IMR-90 (cell line): ENCODE results near the gene ARMC3. TPM values are rescaled to one million over a fixed set of nuclear protein-coding genes. Genes with fewer than 3 reads are reported as not detected.

Experiments
- ATAC-seq: fragments of 200-7000 bp; cut with Tn5 transposase; 2 replicates; pipeline ENCODE4 v1.9.1; 2020; ENCODE audit warnings: low read depth, mild to moderate bottlenecking, moderate library complexity
- BruUV-seq: library from RNA; stranded (reverse); fragments of 400-500 nt; replicated peaks from 2 replicates; lab custom pipeline; 2021; lab: Mats Ljungman, UMichigan
- CTCF ChIA-PET: fragments of 300-600 bp; formaldehyde crosslinking; extraction: SDS; loops from one replicate; lab custom pipeline; 2021; ENCODE audit warnings: antibody characterized with exemption; lab: Yijun Ruan, JAX
- POLR2A ChIA-PET: fragments of 300-600 bp; sonication (Branson Sonifier 250); formaldehyde crosslinking; loops from one replicate; lab custom pipeline; 2022; ENCODE audit warnings: antibody characterized with exemption; ENCODE audit not compliant: unreplicated experiment; lab: Charles Lee
- DNase-seq: peaks from one replicate; pipeline ENCODE4 v3.0.0; 2013
- H2AFZ ChIP-seq: replicated peaks from 2 replicates; pipeline ENCODE3; 2013; ENCODE audit warnings: low read length, mild to moderate bottlenecking; ENCODE audit not compliant: poor library complexity
- H2AK5ac ChIP-seq: 2 replicates; pipeline ENCODE4 v1.6.1; 2013; ENCODE audit warnings: low read depth, low read length, inconsistent platforms
- H2AK9ac ChIP-seq: replicated peaks from 2 replicates; pipeline ENCODE3; 2013; ENCODE audit warnings: mild to moderate bottlenecking, low read depth, low read length, moderate library complexity; ENCODE audit not compliant: poor library complexity
- H2BK120ac ChIP-seq: 2 replicates; pipeline ENCODE4 v1.6.1; 2013; ENCODE audit warnings: low read depth, low read length, inconsistent platforms
- H2BK15ac ChIP-seq: 3 replicates; pipeline ENCODE4 v1.6.1; 2013; ENCODE audit warnings: low read depth, low read length, inconsistent platforms
- H2BK20ac ChIP-seq: 2 replicates; pipeline ENCODE4 v1.6.1; 2013; ENCODE audit warnings: low read depth, mild to moderate bottlenecking, inconsistent platforms, low read length, moderate library complexity
- H2BK5ac ChIP-seq: 2 replicates; pipeline ENCODE4 v1.6.1; 2013; ENCODE audit warnings: mild to moderate bottlenecking, low read depth, low read length, inconsistent platforms; ENCODE audit not compliant: poor library complexity, severe bottlenecking
- H3K14ac ChIP-seq: replicated peaks from 2 replicates; pipeline ENCODE4 v1.6.1; 2013; ENCODE audit warnings: low read depth, low read length, inconsistent platforms
- H3K18ac ChIP-seq: 2 replicates; pipeline ENCODE4 v1.6.1; 2013; ENCODE audit warnings: low read depth, low read length, control low read depth
- H3K23ac ChIP-seq: 2 replicates; pipeline ENCODE4 v1.6.1; 2013; ENCODE audit warnings: low read depth, low read length, inconsistent platforms
- H3K27ac ChIP-seq: 2 replicates; pipeline ENCODE4 v1.5.1; 2013; ENCODE audit warnings: mild to moderate bottlenecking, control low read depth, low read length; ENCODE audit not compliant: insufficient read depth
- H3K27me3 ChIP-seq: 2 replicates; pipeline ENCODE4 v1.6.1; 2013; ENCODE audit warnings: low read length; ENCODE audit not compliant: control insufficient read depth, insufficient read depth
- H3K36me3 ChIP-seq: 2 replicates; pipeline ENCODE4 v1.6.1; 2013; ENCODE audit warnings: low read length, mixed read lengths; ENCODE audit not compliant: control insufficient read depth, insufficient read depth
- H3K4ac ChIP-seq: 2 replicates; pipeline ENCODE4 v1.6.1; 2013; ENCODE audit warnings: low read depth, low read length, inconsistent platforms
- H3K4me1 ChIP-seq: 2 replicates; pipeline ENCODE4 v1.6.1; 2013; ENCODE audit warnings: low read length, mixed read lengths; ENCODE audit not compliant: control insufficient read depth, insufficient read depth
- H3K4me2 ChIP-seq: 2 replicates; pipeline ENCODE4 v1.6.1; 2013; ENCODE audit warnings: low read depth, mild to moderate bottlenecking, control low read depth, low read length, moderate library complexity
- H3K4me3 ChIP-seq: 2 replicates; pipeline ENCODE4 v1.5.1; 2013; ENCODE audit warnings: low read depth, mild to moderate bottlenecking, control low read depth, low read length, moderate library complexity; ENCODE audit not compliant: insufficient read depth
- H3K56ac ChIP-seq: 2 replicates; pipeline ENCODE4 v1.6.1; 2013; ENCODE audit warnings: low read length, inconsistent platforms; ENCODE audit not compliant: insufficient read depth; ENCODE audit errors: extremely low read depth
- H3K79me1 ChIP-seq, 2 experiments: 2 replicates each; pipeline ENCODE4 v1.6.1; 2013; ENCODE audit warnings: low read length in 2 of 2, inconsistent platforms in 1 of 2, low read depth in 1 of 2
- H3K9ac ChIP-seq: 2 replicates; pipeline ENCODE4 v1.6.1; 2013; ENCODE audit warnings: low read depth, low read length, control low read depth
- H3K9me1 ChIP-seq: 2 replicates; pipeline ENCODE4 v1.6.1; 2013; ENCODE audit warnings: low read length, inconsistent platforms; ENCODE audit not compliant: insufficient read depth
- H3K9me3 ChIP-seq: 2 replicates; pipeline ENCODE4 v1.6.1; 2013; ENCODE audit warnings: low read length; ENCODE audit not compliant: control insufficient read depth, insufficient read depth
- H4K20me1 ChIP-seq: 2 replicates; pipeline ENCODE4 v1.6.1; 2013; ENCODE audit warnings: low read length, inconsistent platforms; ENCODE audit not compliant: insufficient read depth
- H4K5ac ChIP-seq: 2 replicates; pipeline ENCODE4 v1.6.1; 2013; ENCODE audit warnings: mild to moderate bottlenecking, low read depth, low read length, control low read depth
- H4K8ac ChIP-seq, 2 experiments: 2 replicates each; pipeline ENCODE4 v1.6.1; 2013; ENCODE audit warnings: low read depth in 2 of 2, low read length in 2 of 2, control low read depth in 1 of 2, inconsistent platforms in 1 of 2
- H4K91ac ChIP-seq: 2 replicates; pipeline ENCODE4 v1.6.1; 2013; ENCODE audit warnings: low read depth, low read length, inconsistent platforms; ENCODE audit not compliant: insufficient read depth
- BHLHE40 ChIP-seq: fragments of 150-350 bp; IDR thresholded peaks from 2 replicates; pipeline ENCODE4 v1.6.1; 2016; ENCODE audit warnings: mild to moderate bottlenecking, low read depth, low read length
- CEBPB ChIP-seq: IDR thresholded peaks from 2 replicates; pipeline ENCODE4 v1.6.1; 2012; ENCODE audit warnings: low read depth, low read length, improper control_type of control experiment
- CHD1 ChIP-seq: IDR thresholded peaks from 2 replicates; pipeline ENCODE4 v1.6.1; 2012; ENCODE audit warnings: low read depth, low read length, improper control_type of control experiment
- FOS ChIP-seq: fragments of 150-350 bp; IDR thresholded peaks from 2 replicates; pipeline ENCODE4 v1.6.1; 2016; ENCODE audit warnings: low read depth, low read length
- MAFK ChIP-seq: IDR thresholded peaks from 2 replicates; pipeline ENCODE4 v1.6.1; 2012; ENCODE audit warnings: low read depth, low read length, improper control_type of control experiment
- MXI1 ChIP-seq: IDR thresholded peaks from 2 replicates; pipeline ENCODE4 v1.6.1; 2012; ENCODE audit warnings: low read depth, mild to moderate bottlenecking, low read length, moderate library complexity, borderline replicate concordance
- NFE2L2 ChIP-seq: fragments of 150-350 bp; IDR thresholded peaks from 2 replicates; pipeline ENCODE4 v1.6.1; 2016; ENCODE audit warnings: low read depth, mild to moderate bottlenecking, low read length
- POLR2A ChIP-seq: IDR thresholded peaks from 2 replicates; pipeline ENCODE4 v1.6.1; 2012; ENCODE audit warnings: mild to moderate bottlenecking, low read depth, low read length
- RAD21 ChIP-seq: IDR thresholded peaks from 2 replicates; pipeline ENCODE4 v1.6.1; 2012; ENCODE audit warnings: low read length, improper control_type of control experiment
- RCOR1 ChIP-seq: IDR thresholded peaks from 2 replicates; pipeline ENCODE4 v1.6.1; 2012; ENCODE audit warnings: mild to moderate bottlenecking, low read length, improper control_type of control experiment; ENCODE audit not compliant: insufficient replicate concordance
- SMC3 ChIP-seq: fragments of 150-350 bp; IDR thresholded peaks from 2 replicates; pipeline ENCODE4 v1.6.1; 2016; ENCODE audit warnings: low read depth, mild to moderate bottlenecking, antibody characterized with exemption, low read length, moderate library complexity
- USF2 ChIP-seq: fragments of 150-350 bp; IDR thresholded peaks from 2 replicates; pipeline ENCODE4 v1.6.1; 2017; ENCODE audit warnings: mild to moderate bottlenecking, antibody characterized with exemption, low read length, low read depth
- WGBS, 2 experiments: methylation state at CpG; one replicate each; pipeline versions ENCODE4 v1.1.5 to v1.1.7; 2013; ENCODE audit warnings: missing lambda C conversion rate in 2 of 2; ENCODE audit not compliant: insufficient read length in 1 of 2; ENCODE audit errors: extremely low coverage in 2 of 2; 5-methylcytosine and 5-hydroxymethylcytosine counted together
- dilution Hi-C: fragments of 300-500 bp; cut with HindIII; formaldehyde crosslinking; loops from one replicate; pipeline ENCODE4 v1.14.3; 2018; ENCODE audit warnings: low sequenced_read_pairs; ENCODE audit not compliant: unreplicated experiment
- in situ Hi-C: fragments of 300-500 bp; cut with MboI; formaldehyde crosslinking; loops from 3 replicates; pipeline ENCODE4 v1.14.3; 2019; ENCODE audit warnings: low sequenced_read_pairs, inconsistent platforms, mixed read lengths
- intact Hi-C: fragments of 100-400 bp; cut with micrococcal nuclease; formaldehyde crosslinking; loops from 2 replicates; pipeline ENCODE4 v1.10.0; 2022
- polyA plus RNA-seq, 3 experiments: library from polyadenylated mRNA; depleted of rRNA; stranded (reverse); fragments of >200 nt; gene quantifications; 2 replicates each; pipeline ENCODE4 v1.2.3, GENCODE V29; 2012; ENCODE audit warnings: low replicate concordance in 1 of 3
- total RNA-seq: library from RNA; depleted of rRNA; stranded (reverse); fragments of >200 nt; gene quantifications from 2 replicates; pipeline ENCODE4 v1.2.3, GENCODE V29; 2012

ARMC3 gene
- total and polyA plus RNA-seq, 2 of the 4 experiments (the other 2 are of a cell fraction): not detected

- CTCF ChIA-PET: no interaction called here
- POLR2A ChIA-PET: no interaction called here
- no TSS peak for BruUV-seq
- Histone ChIP-seq H3K79me1 (no peaks in the 10 kb centered on the region), H2BK20ac (no peak overlapping the region), H3K56ac (no peak overlapping the region), H3K9ac (no peak overlapping the region), H3K4me1 (no peaks in the 10 kb centered on the region), H3K36me3 (no peaks in the 10 kb centered on the region), H3K9me3 (no peaks in the 10 kb centered on the region), H3K23ac (no peak overlapping the region), H3K9me1 (no peaks in the 10 kb centered on the region), H2BK5ac (no peak overlapping the region), H4K5ac (no peak overlapping the region), H3K27ac (no peak overlapping the region), H3K14ac (no peak overlapping the region), H2AK9ac (no peak overlapping the region), H3K27me3 (peaks cover 24% of the 10 kb centered on the region), H4K8ac (no peak overlapping the region), H2BK15ac (no peak overlapping the region), H3K4me3 (no peak overlapping the region), H2AK5ac (no peak overlapping the region), H2AFZ (no peak overlapping the region), H3K4me2 (no peak overlapping the region), H4K20me1 (no peaks in the 10 kb centered on the region; the same call in 1 of the 2 replicates), H4K91ac (no peak overlapping the region), H2BK120ac (no peak overlapping the region), H3K18ac (no peak overlapping the region), H3K4ac (no peak overlapping the region)
- dilution Hi-C loops (no loop called here), in situ Hi-C loops (loop anchor here (5.0 to 25.0 kb wide), 2 partner anchors 985 to 1505 kb away; no protein-coding TSS in a partner anchor), intact Hi-C loops (no loop called here)
- no peak for DNase-seq
- WGBS, 2 experiments: 40% methylated on average over 1 of the region's 5 CpGs; no CpG with 5 or more reads in 1 of the 2 experiments
- no peak for TF ChIP-seq BHLHE40
- TF ChIP-seq SMC3: no peak
- TF ChIP-seq NFE2L2: no peak
- TF ChIP-seq POLR2A: no peak
- TF ChIP-seq CEBPB: no peak
- TF ChIP-seq MXI1: no peak
- TF ChIP-seq MAFK: no peak
- no peak for TF ChIP-seq USF2
- no peak for TF ChIP-seq RCOR1
- no peak for TF ChIP-seq CHD1
- TF ChIP-seq FOS: no peak
- no peak for TF ChIP-seq RAD21
- no peak for ATAC-seq
Measured at GRCh38 chr10:22992075-22992474, 64.2 kb downstream of the ARMC3 start.
